UCSD-AML1 (cell line): Measurements from ENCODE around the gene FKBP4.

Experiments
- DNase-seq: peaks from one replicate; lab custom pipeline; 2025; ENCODE audit not compliant: unreplicated experiment; lab: John Stamatoyannopoulos, UW

FKBP4 gene

GRCh38 chr12:2779281-2779680, 15.5 kb upstream of the FKBP4 start:
- no peak for DNase-seq

DNA sequence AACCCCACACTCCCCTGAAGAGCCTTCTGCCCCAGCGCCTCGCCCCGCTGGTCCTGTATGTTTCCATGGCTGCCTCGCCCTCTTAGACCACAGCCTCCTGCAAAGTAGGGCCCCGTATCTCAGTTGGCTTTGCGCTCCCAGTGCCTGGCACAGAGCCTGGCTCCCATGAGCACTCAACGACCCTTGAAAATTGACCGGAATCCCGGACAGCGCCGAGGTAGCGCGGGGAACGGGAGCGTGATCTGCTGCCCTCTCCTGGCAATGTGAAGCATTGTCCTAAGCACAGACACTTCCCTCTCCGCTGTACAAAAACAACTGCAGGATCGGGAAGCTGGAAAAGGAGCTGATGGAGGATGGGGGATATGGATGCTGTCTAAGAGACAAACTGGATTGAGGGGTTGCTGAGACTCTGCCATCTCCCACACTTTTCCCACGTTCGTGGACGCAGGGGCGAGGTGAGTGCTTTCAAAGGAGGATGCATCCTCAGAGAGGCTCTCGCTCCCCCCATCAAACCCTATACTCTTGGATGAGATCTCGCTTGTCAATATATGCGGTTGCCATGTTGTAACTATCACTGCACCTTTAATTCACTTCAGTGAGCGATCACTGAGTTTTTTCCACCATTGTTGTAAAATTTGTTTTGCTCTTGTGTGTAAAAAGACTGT, 10.7 kb upstream of the FKBP4 start:
- DNase-seq, result peak; percentile 49

DNA sequence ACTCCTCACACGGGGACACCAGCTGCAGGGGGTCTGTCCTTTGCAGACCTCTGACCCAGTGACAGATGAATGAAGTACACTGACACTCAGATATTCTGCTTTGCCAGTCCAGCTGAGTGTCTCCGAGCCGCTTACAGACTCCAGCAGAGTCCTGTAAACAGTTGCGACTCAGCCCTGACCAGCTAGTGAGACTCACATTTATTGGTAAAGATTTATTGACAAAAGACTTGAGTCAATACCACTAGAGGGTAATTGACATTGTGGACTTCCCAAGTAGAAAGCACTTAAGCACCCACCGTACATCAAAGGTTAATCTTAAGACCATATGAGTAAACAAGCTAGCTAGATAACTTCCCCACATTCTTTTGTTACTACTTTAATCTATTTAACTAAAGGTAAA, 9.8 kb upstream of the FKBP4 start:
- DNase-seq, result no peak

DNA sequence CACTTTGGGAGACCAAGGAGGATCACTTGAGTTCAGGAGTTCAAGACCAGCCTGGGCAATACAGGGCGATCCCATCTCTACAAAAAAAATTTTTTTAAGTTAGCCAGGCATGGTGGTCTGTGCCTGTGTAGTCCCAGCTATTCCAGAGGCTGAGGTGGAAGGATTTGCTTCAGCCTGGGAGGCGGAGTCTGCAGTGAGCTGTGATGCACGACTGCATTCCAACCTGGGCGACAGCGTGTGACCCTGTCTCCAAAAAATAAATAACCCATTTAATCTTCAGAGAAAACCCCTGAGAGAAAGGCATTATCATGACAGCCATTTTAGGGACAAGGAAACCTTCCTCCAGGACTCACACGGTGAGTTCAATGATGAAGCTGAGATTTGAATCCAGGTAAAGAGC, 3.7 kb upstream of the FKBP4 start:
- DNase-seq, result no peak

DNA sequence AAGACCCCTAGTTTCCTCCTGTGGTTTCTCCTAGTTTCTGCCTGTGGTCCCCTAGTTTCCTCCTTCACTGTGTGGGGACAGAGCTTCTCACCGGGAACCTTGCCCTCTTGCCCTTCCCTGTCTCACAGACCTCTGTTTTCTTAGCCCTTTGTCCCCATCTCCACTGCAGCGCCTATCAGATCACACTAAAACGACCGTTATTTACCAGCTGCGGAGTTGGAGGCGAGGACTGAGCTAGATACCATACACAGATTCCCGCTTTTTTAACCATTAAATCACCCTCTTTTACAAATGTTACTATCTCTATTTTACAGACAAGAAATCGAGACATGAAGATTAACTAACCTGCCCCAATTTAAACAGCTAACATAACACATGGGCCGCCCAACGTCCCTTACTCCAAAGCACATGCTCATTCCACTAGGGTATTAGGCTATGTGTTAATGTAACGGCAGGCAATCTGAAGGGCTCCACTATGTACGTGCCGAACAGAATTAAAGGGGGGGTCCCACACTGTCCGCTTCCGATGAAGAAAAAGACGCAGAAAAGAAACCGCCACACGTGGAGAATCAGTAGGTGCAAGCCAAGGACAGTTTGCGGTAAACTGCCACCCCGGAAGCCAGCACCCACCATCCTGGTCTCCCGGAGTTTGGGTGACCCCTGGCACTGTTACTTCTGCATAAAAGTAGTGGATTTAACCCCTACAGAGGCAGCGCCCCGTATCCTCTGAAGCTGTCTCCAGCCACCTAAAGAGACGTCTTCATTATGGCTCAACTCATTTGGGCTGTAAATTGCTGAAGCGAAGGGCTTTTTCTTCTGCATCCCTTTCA, 1.9 kb upstream of the FKBP4 start:
- DNase-seq, result no peak

- DNase-seq, result no peak
Observed at GRCh38 chr12:2793561-2793960, 1.2 kb upstream of the FKBP4 start.

DNA sequence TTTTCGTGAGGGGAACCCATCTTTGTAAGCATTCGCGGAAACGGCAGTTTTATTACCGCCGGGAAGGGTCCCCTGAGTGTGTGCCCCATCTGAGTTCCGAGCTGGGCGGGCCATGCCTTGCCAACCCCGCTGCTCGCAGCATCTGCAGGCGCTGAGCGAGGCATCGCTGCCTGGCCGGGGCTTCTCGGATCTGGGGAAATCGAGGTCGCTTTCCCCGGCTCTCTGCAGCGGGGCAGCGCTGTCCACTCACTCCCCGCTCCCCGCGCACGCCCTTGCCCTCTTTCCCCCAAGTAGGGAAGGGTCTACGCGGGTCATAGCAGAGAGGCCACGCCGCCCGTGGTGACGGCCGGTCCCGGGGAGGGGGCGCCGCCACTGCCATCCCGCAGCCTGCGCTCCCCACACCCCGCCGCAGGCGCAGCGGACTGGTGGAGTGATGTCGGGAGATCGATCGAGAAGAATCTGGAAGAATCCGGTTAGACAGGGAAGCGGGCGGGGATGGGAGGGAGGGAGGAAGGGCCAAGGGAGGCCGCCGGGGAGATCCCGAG, 507 bp upstream of the FKBP4 start:
- no peak for DNase-seq

DNA sequence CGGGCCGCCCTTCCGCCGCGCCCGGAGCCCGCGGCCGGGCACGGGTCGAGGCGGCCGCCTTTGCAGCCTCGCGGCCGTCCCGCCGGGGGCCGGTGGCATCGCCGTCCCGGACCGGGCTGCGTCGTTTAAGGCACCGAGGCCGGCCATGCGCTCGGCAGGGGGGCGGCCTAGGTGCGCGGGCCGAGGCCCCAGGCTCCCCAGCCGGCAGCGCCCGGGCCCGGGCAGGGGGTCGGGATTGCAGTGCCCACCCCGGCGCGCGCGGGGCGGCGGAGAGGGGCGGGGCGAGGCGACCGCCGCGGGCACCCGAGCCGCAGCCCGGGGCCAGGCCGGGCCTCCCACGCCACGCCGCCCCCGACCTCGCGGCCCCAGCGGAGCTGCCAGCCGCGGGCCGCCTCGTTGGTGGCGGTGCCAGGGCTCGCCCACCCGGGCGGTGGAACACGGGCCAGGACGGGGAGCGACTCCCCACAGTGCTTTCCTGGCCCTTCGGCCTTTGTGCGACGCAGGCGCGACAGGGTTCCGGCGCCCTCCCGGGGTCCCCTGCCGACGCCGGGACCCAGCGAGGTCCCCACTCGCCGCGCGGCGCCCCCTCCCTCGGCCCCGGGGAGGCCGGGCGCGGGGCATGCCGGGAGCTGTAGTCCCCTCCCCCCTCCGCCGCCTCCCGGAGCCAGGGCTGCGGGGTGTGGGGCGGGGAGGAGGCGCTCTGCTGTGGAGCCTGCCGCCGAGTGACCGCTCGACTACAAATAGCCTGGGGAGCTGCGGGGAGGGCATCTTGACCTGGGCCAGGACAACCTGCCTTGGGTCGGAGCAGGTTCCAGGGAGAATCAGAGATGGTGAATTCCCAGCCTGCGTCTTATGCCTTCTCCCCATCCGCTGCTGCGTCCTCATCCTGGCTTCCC, 769 bp downstream of the FKBP4 start:
- DNase-seq, result peak; percentile 74

DNA sequence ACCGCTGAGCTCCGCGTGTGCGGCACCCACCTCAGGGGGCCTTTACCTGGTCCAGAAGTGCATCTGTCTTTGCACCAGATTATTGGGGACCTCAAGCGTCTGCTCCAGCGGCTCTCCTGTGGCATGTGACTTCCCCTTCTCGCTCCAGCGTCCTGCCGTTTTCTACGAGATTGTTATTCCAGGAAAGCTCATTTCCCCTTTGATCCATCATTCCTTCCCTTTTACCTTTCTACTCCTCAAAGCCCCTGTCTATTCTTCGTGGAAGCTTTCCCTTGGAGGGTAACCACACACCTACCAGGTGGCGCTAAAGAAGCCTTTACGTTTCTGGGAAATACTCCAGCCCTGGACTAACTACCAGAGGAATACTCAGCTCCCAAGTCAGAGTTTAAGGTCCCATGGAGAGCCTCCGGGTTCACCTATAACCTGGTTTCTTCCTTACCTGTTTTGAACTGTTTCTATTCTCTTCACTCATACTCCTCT, 1.5 kb downstream of the FKBP4 start:
- no peak for DNase-seq

- DNase-seq, result no peak
Observed at GRCh38 chr12:2797721-2798418, 3.1 kb downstream of the FKBP4 start.

- no peak for DNase-seq
Observed at GRCh38 chr12:2800046-2800570, 5.3 kb downstream of the FKBP4 start.

DNA sequence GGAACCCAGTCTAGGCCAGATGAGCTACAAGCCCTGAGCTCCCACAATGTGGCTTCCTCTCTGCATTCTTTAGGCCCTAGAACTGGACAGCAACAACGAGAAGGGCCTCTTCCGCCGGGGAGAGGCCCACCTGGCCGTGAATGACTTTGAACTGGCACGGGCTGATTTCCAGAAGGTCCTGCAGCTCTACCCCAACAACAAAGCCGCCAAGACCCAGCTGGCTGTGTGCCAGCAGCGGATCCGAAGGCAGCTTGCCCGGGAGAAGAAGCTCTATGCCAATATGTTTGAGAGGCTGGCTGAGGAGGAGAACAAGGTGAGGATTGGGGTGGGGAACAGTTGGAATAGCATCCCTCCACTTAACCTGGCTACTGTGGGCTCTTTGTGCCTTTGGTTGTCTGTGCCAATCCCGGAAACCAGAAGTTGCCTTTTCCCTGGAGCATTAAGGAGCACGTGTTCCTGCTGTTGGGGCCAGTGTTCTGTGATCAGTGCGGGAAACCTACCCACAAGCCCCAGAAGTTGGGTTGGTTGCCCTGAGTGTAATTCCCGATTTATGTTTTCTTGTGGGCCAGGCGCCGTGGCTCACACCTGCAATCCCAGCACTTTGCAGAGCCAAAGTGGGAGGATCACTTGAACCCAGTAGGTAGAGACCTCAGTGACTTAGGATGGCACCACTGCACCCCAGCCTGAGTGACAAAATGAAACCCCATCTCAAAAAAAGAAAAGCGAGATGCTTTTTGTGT, 6.4 kb downstream of the FKBP4 start:
- no peak for DNase-seq

DNA sequence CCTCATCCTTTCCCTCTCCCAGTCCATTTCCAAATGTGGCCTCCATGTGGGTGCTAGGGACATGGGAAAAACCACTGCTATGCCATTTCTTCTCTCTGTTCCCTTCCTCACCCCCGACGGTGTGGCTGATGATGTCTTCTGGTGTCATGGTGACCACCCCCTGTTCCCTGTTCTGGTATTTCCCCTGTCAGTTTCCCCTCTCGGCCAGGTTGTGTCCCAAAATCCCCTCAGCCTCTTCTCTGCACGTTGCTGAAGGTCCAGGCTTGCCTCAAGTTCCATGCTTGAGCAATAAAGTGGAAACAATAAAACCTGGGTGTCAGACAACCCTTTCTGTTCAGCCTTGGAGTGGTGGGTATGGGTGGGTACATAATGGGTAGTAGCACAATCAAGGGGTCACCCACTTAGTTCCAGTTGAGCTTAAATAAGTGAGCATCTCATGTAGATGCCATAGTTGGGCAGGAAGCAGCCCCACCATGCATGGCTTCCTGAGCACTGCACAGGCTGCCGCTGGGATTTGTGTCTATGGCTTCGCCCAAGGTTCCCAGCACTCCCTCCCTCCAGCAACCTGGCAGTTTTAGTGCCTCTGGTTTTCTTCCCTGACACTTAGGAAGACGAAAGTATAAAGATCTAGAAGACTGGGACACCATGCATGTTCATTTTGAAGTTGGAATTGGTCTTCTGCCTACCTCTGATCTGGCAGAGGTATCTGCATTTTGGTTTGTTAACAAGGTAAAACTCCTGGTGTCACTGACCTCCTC, 9.0 kb downstream of the FKBP4 start:
- no peak for DNase-seq

GRCh38 chr12:2804393-2805142, 9.8 kb downstream of the FKBP4 start:
- no peak for DNase-seq

DNA sequence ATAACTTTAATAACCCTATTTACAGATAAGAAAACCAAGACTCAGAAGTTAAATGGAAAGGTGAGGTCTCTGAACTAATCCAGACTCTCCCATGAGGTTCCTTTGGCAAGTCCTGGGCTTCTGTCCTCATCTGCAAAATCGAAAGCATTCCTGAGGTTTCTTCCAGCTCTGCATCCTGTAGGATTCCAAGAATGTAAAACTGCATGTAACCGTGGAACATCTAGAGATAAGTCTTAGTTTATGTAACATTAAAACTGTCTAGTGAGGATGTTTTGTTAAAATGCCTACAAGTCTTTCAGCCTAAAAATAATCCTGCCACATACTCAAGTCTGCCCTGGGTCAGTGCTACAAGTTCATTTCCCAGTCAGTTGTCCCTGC, 10.4 kb downstream of the FKBP4 start:
- no peak for DNase-seq

- no peak for DNase-seq
Observed at GRCh38 chr12:2806700-2807099, 11.9 kb downstream of the FKBP4 start.

- DNase-seq, result no peak
Observed at GRCh38 chr12:2811801-2812200, 17.0 kb downstream of the FKBP4 start.
